ENCODE measurements around the gene CHST12.

DNA sequence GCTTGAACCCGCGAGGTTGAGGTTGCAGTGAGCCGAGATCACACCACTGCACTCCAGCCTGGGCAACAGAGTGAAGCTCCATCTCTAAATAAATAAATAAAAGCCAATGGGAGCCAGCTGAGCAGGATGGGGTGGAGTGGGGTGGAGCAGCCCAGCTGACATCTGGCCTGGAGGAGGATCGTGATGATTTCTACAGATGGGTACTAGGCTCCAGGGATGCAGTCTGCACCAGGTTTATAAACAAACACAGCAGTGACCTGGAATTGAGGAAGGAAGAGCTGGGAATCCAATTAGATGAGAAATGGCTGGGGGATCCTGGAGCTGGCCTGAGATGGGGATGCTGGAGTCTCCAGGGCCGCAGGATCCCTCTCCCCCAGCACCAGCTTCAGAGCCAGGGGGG is 80.1 kb downstream of the CHST12 start:
- TF ChIP-seq TAF1 (IDR thresholded peaks at IDR 0.05; ENCODE audit: borderline replicate concordance, insufficient read depth, low read length) (no peak), SIN3A (IDR thresholded peaks at IDR 0.05; ENCODE audit: borderline replicate concordance, insufficient read depth, low read length) (no peak), POLR2AphosphoS5 (IDR thresholded peaks at IDR 0.05; ENCODE audit: low read depth, low read length) (no peak)
- TF ChIP-seq, protein P1, sequence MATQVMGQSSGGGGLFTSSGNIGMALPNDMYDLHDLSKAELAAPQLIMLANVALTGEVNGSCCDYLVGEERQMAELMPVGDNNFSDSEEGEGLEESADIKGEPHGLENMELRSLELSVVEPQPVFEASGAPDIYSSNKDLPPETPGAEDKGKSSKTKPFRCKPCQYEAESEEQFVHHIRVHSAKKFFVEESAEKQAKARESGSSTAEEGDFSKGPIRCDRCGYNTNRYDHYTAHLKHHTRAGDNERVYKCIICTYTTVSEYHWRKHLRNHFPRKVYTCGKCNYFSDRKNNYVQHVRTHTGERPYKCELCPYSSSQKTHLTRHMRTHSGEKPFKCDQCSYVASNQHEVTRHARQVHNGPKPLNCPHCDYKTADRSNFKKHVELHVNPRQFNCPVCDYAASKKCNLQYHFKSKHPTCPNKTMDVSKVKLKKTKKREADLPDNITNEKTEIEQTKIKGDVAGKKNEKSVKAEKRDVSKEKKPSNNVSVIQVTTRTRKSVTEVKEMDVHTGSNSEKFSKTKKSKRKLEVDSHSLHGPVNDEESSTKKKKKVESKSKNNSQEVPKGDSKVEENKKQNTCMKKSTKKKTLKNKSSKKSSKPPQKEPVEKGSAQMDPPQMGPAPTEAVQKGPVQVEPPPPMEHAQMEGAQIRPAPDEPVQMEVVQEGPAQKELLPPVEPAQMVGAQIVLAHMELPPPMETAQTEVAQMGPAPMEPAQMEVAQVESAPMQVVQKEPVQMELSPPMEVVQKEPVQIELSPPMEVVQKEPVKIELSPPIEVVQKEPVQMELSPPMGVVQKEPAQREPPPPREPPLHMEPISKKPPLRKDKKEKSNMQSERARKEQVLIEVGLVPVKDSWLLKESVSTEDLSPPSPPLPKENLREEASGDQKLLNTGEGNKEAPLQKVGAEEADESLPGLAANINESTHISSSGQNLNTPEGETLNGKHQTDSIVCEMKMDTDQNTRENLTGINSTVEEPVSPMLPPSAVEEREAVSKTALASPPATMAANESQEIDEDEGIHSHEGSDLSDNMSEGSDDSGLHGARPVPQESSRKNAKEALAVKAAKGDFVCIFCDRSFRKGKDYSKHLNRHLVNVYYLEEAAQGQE (IDR thresholded peaks at IDR 0.05; ENCODE audit: insufficient read depth in 1 of 2, low read depth in 2 of 2, low read length in 2 of 2), result no peak

All from PFSK-1 (cell line).